ENCODE data around the gene YWHAH. TPM values are rescaled to one million over a fixed set of nuclear protein-coding genes. Genes with fewer than 3 reads are reported as not detected.

The YWHAH gene
- total and polyA plus RNA-seq, 8 donors = 20.5 to 284 (median 88.5) TPM

DNA sequence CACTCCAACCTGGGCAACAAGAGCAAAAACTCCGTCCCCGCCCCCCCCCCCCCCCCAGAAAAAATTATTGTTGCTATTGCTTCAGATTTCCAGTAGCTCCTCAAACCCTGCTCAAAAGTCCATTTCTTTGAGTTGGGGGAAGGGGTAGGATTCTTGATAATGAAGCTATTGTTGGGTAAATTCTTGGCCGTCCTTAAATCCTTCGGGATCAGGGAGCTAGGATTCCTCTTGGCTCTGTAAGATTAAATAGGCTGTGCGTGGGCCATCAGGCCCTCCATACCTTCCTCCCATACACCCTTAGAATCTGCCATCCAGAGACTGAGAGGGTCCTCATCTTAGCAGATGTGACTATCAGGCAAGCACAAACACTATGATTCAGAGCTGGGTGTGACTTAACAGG, 16.4 kb downstream of the YWHAH start:
- Histone ChIP-seq H3K9me3 (no peaks in the 10 kb centered on the region), H3K27me3 (no peaks in the 10 kb centered on the region), H3K4me3 (no peak overlapping the region), H3K4me1 (peaks cover 0 to 19% (median 3%) of the 10 kb centered on the region in 4 donors), H3K27ac (no peak overlapping the region), H3K36me3 (peaks cover 17 to 32% (median 28%) of the 10 kb centered on the region in 4 donors)
- TF ChIP-seq EP300 (IDR thresholded peaks at IDR 0.05) = no peak
- TF ChIP-seq, protein P1, sequence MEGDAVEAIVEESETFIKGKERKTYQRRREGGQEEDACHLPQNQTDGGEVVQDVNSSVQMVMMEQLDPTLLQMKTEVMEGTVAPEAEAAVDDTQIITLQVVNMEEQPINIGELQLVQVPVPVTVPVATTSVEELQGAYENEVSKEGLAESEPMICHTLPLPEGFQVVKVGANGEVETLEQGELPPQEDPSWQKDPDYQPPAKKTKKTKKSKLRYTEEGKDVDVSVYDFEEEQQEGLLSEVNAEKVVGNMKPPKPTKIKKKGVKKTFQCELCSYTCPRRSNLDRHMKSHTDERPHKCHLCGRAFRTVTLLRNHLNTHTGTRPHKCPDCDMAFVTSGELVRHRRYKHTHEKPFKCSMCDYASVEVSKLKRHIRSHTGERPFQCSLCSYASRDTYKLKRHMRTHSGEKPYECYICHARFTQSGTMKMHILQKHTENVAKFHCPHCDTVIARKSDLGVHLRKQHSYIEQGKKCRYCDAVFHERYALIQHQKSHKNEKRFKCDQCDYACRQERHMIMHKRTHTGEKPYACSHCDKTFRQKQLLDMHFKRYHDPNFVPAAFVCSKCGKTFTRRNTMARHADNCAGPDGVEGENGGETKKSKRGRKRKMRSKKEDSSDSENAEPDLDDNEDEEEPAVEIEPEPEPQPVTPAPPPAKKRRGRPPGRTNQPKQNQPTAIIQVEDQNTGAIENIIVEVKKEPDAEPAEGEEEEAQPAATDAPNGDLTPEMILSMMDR (IDR thresholded peaks at IDR 0.05) = no peak
- no peak for TF ChIP-seq POLR2AphosphoS5 (IDR thresholded peaks at IDR 0.05)
- no peak for TF ChIP-seq POLR2A (IDR thresholded peaks at IDR 0.05)
- intact Hi-C loops (cut with DNase I; ENCODE audit: low total_unique reads) = loop anchor here (10.0 kb wide), 1 partner anchor 86 kb away; no protein-coding TSS in a partner anchor
- no peak for DNase-seq
- 40 to 61% (median 51%) methylated on average over 5 of the region's 5 CpGs for WGBS, 5 donors

DNA sequence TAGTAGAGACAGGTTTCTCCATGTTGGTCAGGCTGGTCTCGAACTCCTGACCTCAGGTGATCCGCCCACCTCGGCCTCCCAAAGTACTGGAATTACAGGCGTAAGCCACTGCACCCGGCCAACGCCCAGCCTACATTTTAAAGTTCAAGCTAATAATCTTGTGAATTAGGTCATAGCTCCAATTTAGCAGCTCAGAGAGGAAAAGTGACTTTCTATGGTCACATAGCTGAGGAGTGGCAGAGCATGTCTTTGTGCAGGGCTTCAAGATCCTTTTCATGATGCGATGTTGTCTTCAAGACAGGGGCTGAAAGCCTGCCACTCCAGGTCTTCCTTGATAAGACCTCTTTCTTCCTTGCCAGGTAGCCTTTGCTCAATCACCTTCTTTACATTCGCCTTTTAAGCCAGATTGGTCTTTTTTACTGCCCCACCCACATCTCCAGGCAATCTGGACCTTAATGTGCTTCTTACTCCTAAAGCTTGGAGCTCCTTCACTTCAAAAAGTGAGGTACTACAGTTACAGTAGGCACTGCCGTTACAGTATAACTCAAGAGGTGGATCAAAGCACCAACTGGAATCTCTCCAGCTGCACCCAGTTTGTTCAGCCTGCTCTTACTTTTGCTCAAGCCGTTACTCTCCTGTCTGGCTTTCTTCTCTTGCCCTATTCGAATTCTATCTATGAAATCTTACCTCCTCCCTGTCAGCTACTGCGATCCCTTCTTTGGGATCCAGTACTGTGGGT, 18.2 kb downstream of the YWHAH start:
- intact Hi-C loops (cut with DNase I; ENCODE audit: low total_unique reads) = loop anchor here (10.0 kb wide), 1 partner anchor 88 kb away; no protein-coding TSS in a partner anchor
- DNase-seq = no peak
- Histone ChIP-seq H3K27ac (no peak overlapping the region), H3K4me1 (peaks cover 0 to 15% (median 3%) of the 10 kb centered on the region in 4 donors), H3K4me3 (no peak overlapping the region), H3K9me3 (no peaks in the 10 kb centered on the region), H3K27me3 (no peaks in the 10 kb centered on the region), H3K36me3 (peaks cover 2 to 14% (median 11%) of the 10 kb centered on the region in 4 donors)
- 42 to 59% (median 50%) methylated on average over 12 of the region's 12 CpGs for WGBS, 5 donors
- TF ChIP-seq EP300 (IDR thresholded peaks at IDR 0.05) (no peak), POLR2A (IDR thresholded peaks at IDR 0.05) (no peak), POLR2AphosphoS5 (IDR thresholded peaks at IDR 0.05) (no peak)
- TF ChIP-seq, protein P1 (IDR thresholded peaks at IDR 0.05) = no peak

DNA sequence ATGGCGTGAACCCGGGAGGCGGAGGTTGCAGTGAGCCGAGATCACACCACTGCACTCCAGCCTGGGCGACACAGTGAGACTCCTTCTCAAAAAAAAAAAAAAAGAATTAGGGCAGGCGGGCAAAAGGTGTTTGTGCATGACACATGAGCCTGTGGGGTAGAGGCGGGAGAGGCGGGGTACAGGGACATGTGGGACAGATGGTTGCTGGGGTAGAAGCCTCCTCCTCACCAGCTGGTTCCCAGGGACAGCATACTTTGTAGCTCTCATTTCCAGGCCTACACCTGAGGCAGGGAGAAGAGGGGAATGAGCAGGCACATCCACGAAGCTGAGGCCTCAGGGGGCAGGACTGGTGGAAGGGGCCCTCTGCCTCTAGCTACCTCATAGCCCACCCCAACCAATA, 23.7 kb downstream of the YWHAH start:
- intact Hi-C loops (cut with DNase I; ENCODE audit: low total_unique reads) = loop anchor here (10.0 kb wide), 1 partner anchor 93 kb away; no protein-coding TSS in a partner anchor
- no peaks in the 10 kb centered on the region for H3K36me3 ChIP-seq
- WGBS, 5 donors = 88 to 95% (median 92%) methylated on average over 9 of the region's 9 CpGs
- no peaks in the 10 kb centered on the region for H3K9me3 ChIP-seq
- no peak overlapping the region for H3K27ac ChIP-seq
- peaks cover 6 to 16% (median 15%) of the 10 kb centered on the region in 4 donors for H3K4me1 ChIP-seq
- TF ChIP-seq POLR2A (IDR thresholded peaks at IDR 0.05) (no peak), EP300 (IDR thresholded peaks at IDR 0.05) (no peak), POLR2AphosphoS5 (IDR thresholded peaks at IDR 0.05) (no peak)
- TF ChIP-seq, protein P1 (IDR thresholded peaks at IDR 0.05) = no peak
- DNase-seq = no peak
- H3K27me3 ChIP-seq = no peaks in the 10 kb centered on the region
- no peak overlapping the region for H3K4me3 ChIP-seq

DNA sequence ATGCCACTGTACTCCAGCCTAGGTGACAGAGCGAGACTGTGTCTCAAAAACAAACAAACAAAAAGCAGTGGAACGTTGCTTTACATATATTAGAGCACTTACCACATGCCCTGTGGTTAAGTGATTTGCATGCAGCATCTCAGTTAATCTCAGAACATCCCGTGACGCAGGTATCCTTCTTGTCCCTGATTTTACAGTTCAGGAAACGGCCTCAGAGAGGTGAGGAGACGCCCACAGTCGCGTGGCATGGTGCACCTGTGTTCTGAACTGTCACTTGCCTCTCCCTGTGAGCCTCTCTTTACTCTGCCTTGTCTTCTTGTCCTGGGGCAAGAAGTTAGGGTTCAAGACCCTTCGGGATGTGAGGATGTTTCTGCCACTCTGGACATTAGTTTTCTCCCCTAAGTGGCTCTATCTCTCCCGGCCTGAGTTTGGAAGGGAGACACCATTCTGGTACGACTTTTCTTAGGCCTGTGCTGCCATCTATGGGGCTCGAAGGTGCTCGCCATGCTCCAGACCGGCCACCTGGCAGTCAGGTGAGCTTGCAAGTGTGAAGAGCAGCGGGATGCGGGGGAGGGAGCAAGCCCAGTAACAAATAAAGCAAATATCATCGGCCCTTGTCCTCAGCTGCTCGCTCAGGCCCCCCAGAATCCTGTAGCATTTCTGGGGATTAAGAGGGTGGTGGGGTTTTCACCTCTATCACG, 25.6 kb downstream of the YWHAH start:
- Histone ChIP-seq H3K27ac (peak overlapping the region in 2 of 5 donors; percentile 49 to 63), H3K9me3 (no peaks in the 10 kb centered on the region), H3K4me1 (peaks cover 6 to 16% (median 15%) of the 10 kb centered on the region in 4 donors), H3K36me3 (no peaks in the 10 kb centered on the region), H3K27me3 (no peaks in the 10 kb centered on the region), H3K4me3 (peak overlapping the region; percentile 40 to 55 (median 47))
- TF ChIP-seq, protein P1 (IDR thresholded peaks at IDR 0.05) = peak in 2 of 7 experiments; percentile 44 to 54
- TF ChIP-seq POLR2A (IDR thresholded peaks at IDR 0.05) (no peak), EP300 (IDR thresholded peaks at IDR 0.05) (no peak), POLR2AphosphoS5 (IDR thresholded peaks at IDR 0.05) (peak in 1 of 3 donors; percentile 25)
- intact Hi-C loops (cut with DNase I; ENCODE audit: low total_unique reads) = loop anchor here (10.0 kb wide), 1 partner anchor 95 kb away; no protein-coding TSS in a partner anchor
- 20 to 50% (median 25%) methylated on average over 11 to 19 of the region's 19 CpGs for WGBS, 5 donors
- DNase-seq = peak; percentile 80 to 93

Measured in stomach (tissue), 9 donors.